GM12874 (cell line): ENCODE measurements around the gene ATXN1.

ENCODE experiments used
- TF ChIP-seq, protein P1 (sequence below): IDR thresholded peaks from 2 replicates; pipeline ENCODE4 v1.5.1; 2011; ENCODE audit warnings: low read depth, mild to moderate bottlenecking, control low read depth, low read length, moderate library complexity; ENCODE audit not compliant: insufficient read depth

ATXN1 gene

DNA sequence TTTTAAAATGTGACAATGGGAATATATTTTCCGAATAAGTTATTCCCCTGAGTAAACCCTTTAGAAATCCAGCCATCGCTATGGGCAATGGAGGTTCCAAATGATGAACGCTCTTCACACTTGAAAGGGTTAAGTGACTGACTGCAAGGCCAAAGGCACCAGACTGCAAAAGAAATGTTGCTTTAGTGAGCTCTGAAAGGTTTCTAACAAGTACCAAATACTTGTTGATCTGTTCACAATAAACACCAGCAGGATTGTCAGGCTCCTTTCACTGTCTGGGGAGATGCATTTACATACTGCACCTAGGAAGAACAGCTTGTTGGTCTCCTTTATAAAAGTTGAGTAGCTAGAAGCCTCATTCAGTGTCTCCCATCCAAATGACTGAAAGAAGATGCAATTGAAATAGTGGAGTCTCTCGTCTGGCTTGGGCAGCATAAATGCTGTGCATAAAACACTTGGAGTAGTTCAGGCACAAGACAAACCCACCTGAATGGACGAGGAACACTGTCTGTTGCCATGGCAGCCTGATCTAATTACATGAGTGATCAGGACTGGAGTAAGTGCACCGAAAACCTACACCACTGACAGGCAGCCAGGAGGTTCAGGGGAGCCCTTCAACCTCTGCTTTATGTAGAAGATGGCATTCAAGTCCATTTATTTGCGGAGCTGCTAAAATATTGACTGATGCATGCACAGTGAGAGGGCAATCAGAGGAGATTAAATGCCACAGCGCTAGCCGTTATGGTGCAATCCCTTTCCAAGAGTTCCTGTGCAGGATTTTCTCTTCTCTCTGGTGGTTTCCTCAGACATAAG, 2.9 kb downstream of the ATXN1 start:
- TF ChIP-seq, protein P1, sequence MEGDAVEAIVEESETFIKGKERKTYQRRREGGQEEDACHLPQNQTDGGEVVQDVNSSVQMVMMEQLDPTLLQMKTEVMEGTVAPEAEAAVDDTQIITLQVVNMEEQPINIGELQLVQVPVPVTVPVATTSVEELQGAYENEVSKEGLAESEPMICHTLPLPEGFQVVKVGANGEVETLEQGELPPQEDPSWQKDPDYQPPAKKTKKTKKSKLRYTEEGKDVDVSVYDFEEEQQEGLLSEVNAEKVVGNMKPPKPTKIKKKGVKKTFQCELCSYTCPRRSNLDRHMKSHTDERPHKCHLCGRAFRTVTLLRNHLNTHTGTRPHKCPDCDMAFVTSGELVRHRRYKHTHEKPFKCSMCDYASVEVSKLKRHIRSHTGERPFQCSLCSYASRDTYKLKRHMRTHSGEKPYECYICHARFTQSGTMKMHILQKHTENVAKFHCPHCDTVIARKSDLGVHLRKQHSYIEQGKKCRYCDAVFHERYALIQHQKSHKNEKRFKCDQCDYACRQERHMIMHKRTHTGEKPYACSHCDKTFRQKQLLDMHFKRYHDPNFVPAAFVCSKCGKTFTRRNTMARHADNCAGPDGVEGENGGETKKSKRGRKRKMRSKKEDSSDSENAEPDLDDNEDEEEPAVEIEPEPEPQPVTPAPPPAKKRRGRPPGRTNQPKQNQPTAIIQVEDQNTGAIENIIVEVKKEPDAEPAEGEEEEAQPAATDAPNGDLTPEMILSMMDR = no peak

DNA sequence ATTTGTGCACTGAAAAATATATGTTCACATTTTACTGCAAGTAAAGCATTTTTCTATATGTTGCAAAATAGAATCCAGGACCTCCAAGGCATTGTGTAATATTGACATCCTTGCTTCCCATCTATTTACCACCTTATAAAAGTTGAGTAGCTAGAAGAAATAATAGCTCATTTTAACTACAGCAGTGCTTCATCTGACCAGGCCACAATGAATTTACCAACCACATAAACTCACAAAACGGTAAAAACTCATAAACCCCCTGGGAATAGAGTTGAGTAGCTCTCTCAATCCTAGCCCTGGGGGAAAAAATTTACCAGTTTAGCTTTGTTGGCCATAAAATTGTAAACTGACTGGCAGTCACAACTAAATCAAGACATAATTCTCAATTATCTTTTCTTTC, 3.9 kb downstream of the ATXN1 start:
- TF ChIP-seq, protein P1 = no peak

DNA sequence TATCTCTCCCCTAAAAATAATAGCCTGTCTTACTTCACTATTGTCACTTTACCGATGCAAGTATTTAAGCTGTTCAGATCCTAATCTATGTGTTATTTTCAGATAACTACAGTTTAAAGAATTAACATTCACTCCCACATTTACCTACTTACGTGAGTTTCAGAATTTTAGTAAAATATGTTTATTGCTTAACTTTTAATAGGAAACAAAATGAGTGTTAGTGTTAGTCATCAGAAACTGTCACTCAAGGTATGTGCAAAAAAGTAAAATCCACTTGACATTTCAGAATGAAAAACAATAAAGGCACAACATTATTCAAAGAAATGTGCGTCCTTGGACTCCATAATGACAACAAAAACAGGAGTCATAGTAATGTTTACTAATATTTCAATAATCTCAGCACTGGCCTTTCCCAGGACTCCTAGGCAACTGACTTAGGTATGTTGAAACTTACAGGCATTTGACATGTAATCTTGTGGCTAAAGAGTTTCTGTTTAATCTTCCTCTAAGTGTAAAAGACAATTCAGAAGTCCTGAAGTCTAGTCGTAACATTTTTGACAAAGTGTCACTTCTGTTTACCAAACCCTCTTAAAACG, 4.5 kb downstream of the ATXN1 start:
- TF ChIP-seq, protein P1 = no peak

DNA sequence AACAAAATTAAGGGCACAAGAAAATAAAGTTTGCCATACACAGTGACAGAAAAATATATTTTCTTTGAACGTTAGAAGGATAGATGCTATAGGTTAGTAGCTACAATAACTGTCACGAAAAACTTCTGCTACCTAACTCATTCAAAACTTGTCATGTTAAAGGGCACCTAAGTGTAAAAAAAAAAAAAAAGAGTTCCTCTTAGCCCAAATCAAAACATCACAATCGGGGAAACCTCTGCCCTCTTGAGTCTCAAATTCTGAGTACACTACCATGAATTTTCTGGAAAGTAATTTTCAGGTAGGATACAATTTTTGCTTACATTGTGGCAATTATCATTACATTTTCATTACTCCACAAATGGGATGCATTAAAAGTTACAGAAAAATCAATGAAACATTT, 5.7 kb downstream of the ATXN1 start:
- TF ChIP-seq, protein P1 = no peak

DNA sequence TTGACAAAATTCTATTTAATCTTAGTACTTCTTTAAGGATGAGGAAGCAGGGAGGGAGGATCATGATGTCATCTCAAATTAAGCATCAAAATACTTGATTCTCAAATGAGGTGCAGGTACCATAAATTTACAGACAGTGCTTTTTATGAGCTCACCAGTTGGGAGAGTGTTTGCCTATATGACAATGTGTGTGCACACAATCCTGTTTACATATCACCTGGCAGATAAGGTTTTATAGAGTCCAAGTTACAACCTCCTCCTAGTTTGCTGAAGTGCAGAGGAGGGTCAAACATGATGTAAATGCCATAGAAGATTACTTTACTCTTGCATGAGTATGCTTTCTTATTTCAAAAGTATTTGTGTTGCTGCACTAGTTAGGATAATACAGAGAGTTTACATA, 6.4 kb downstream of the ATXN1 start:
- TF ChIP-seq, protein P1 = no peak

DNA sequence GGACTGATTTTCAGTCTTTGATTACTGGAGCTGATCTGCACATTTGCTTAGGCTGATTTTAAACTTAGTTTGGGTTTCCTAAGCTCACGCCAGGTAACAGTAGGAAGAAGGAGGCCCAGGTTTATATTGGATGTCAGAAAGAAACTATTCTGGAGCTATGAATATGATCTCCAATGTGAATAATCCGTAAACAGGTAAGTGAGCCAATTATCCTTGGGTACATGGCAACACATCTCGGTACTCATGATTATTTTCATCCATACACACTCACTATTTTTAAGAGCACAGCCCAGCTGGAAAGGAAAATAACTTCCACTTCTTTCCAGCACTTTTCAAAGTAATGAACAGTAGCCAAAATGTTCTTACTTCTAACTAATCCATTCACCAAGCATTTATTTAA, 7.0 kb downstream of the ATXN1 start:
- TF ChIP-seq, protein P1 = no peak

DNA sequence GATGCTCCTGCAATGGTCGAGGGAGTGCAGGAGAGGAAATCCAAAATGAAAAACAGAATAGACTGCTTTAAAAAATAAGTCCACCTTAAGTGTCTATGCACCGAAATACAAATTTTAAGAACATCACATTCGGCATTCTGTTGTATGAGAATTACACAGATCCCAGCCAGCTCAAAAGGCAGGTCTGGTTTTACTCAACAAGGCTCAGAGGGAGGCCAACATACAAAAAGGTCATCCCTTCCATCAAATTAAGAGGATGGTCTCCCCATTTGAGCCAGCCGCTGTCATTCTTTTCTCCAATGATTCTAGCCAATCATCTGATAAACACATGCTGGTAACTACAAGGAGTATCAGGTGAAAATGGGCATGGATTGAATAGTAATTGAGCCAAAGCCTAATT, 7.9 kb downstream of the ATXN1 start:
- TF ChIP-seq, protein P1 = no peak
